ENCODE results near the gene REG3A.

The REG3A gene

GRCh38 chr2:79125721-79125985 is 33.9 kb downstream of the REG3A start:
- H3K4me3 ChIP-seq (replicated peaks in 1 of 2; ENCODE audit: low read depth in 2 of 2, low read length in 2 of 2): no peak overlapping the region
- TF ChIP-seq CTCF (IDR thresholded peaks at IDR 0.05; ENCODE audit: low read depth, low read length): no peak
- no peak for DNase-seq (ENCODE audit: low read depth in 2 of 2)

- H3K4me3 ChIP-seq (replicated peaks in 1 of 2; ENCODE audit: low read depth in 2 of 2, low read length in 2 of 2): no peak overlapping the region
- TF ChIP-seq CTCF (IDR thresholded peaks at IDR 0.05; ENCODE audit: low read depth, low read length): no peak
- DNase-seq (ENCODE audit: low read depth in 2 of 2): no peak
Observed at GRCh38 chr2:79124907-79125720, 34.4 kb downstream of the REG3A start.

- H3K4me3 ChIP-seq (replicated peaks in 1 of 2; ENCODE audit: low read depth in 2 of 2, low read length in 2 of 2): no peak overlapping the region
- TF ChIP-seq CTCF (IDR thresholded peaks at IDR 0.05; ENCODE audit: low read depth, low read length): no peak
- DNase-seq (ENCODE audit: low read depth in 2 of 2): no peak
Observed at GRCh38 chr2:79122676-79123075, 36.9 kb downstream of the REG3A start.

- no peak for DNase-seq (ENCODE audit: low read depth in 2 of 2)
- TF ChIP-seq CTCF (IDR thresholded peaks at IDR 0.05; ENCODE audit: low read depth, low read length): no peak
- no peak within 1 kb of the TSS for H3K4me3 ChIP-seq (replicated peaks in 1 of 2; ENCODE audit: low read depth in 2 of 2, low read length in 2 of 2)
Observed at GRCh38 chr2:79120194-79120713, 39.3 kb downstream of the REG3A start, which contains the start of gene REG1A. Gene REG1A (plus strand): TSS chr2:79120488. CDS start chr2:79120862, 374 bp downstream.

- TF ChIP-seq CTCF (IDR thresholded peaks at IDR 0.05; ENCODE audit: low read depth, low read length): no peak
- DNase-seq (ENCODE audit: low read depth in 2 of 2): no peak
- no peak overlapping the region for H3K4me3 ChIP-seq (replicated peaks in 1 of 2; ENCODE audit: low read depth in 2 of 2, low read length in 2 of 2)
Observed at GRCh38 chr2:79116997-79117928, 42.3 kb downstream of the REG3A start.

GRCh38 chr2:79114797-79115494 is 44.6 kb downstream of the REG3A start:
- no peak overlapping the region for H3K4me3 ChIP-seq (replicated peaks in 1 of 2; ENCODE audit: low read depth in 2 of 2, low read length in 2 of 2)
- DNase-seq (ENCODE audit: low read depth in 2 of 2): no peak
- TF ChIP-seq CTCF (IDR thresholded peaks at IDR 0.05; ENCODE audit: low read depth, low read length): no peak
